NCI-H1417 (cell line): ENCODE results near the gene ATP11A.

Experiments used
- DNase-seq, 3 experiments: peaks; one replicate each; lab custom pipeline; 2025; lab: John Stamatoyannopoulos, UW

ATP11A gene

DNA sequence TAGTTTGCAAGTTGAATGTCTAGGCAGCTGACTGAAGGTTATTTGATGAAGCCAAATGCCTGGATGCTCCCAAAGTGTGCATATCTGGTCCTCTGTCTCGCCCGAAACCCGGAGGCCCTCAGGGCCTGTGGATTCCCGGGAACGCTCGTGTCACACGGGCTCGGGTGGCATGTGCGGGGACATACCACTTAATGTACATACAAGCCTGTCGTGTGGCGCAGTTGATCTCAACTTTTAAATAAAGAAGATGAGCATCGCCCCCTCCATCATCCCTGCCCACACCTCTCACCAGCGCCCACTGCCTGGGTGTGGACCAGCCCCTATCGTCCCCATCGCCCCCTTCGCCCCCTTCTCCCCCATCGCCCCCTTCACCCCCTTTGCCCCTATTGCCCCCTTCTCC lies 33.9 kb downstream of the ATP11A start:
- DNase-seq, result no peak

DNA sequence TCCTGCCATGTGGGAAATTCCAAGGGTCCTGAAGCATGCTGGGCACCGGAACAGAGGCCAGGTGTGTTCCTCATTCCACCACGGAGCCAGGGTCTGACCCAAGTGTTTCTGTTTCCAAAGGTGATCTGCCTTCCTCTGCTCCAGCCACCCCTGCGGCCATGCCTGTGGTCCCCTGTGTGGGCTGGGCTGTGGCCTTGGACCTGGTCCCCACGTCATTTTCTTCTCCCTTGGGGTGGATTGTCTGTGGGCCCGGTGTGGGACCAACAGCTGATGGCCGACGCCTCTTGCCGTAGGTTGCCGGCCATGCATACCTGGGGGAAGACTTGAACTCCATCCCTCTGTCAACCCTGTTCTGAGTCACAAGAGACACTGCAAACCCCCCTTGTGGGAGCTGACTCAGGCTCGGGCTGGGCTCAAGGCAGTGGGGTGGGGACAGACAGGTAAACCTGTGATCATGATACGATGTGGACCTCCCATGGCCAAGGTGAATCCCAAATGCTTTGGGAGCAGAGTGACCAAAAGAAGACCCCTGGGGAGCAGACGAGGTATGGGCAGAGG lies 35.0 kb downstream of the ATP11A start:
- no peak for DNase-seq

DNA sequence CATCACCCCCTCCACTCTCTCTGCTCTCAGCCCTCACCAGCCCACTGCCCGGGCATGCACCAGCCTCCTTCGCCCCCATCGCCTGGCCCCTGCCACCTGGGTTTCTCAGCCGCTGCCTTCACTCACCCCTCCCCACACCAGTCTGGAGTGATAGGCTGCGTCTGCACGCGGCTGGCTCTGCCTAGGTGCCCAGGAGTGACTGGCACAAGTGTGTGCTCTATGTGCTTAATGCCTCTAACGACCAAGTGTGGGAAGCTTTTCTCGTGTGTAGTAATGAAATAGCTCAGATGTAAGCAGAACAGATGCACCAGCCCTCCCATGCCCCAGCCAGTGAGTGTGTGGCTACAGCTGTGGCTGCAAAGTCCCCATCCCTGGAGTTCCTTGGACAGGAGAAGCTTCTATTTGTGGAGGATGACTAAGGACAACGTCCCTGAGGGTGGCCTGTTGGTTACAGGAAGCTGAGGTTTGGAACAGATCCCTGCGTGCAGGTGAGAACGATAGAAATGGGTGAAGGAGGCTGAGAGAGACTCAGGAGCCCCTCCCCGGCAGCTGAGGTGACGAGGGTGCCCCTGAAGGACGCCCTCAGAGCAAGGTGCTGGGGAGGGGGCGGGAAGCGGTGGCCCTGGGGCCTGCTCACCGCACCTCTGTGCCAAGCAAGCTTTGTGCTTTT lies 35.6 kb downstream of the ATP11A start:
- peak; percentile 47 to 92 (median 89) for DNase-seq

GRCh38 chr13:112726016-112726767 lies 36.4 kb downstream of the ATP11A start:
- DNase-seq, result peak in 2 of 3 experiments; percentile 54 to 92

- no peak for DNase-seq
Measured at GRCh38 chr13:112727581-112727980, 37.7 kb downstream of the ATP11A start.

- DNase-seq, result no peak
Measured at GRCh38 chr13:112728375-112729126, 38.7 kb downstream of the ATP11A start.

DNA sequence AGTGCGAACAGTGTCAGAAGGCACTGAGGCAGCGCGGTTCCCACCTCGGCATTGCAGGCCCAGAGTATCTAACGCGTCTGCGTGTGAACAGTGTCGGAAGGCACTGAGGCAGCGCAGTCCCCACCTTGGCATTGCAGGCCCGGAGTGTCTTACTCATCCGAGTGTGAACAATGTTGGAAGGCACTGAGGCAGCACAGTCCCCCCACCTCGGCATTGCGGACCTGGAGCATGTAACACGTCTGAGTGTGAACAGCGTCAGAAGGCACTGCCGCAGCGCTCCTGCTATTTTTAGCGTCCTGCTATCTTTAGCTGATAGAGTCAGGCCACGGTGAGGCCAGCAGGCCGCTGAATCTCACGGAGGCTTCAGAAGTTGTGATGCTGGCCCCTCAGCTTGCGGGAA lies 39.6 kb downstream of the ATP11A start:
- DNase-seq, result no peak

DNA sequence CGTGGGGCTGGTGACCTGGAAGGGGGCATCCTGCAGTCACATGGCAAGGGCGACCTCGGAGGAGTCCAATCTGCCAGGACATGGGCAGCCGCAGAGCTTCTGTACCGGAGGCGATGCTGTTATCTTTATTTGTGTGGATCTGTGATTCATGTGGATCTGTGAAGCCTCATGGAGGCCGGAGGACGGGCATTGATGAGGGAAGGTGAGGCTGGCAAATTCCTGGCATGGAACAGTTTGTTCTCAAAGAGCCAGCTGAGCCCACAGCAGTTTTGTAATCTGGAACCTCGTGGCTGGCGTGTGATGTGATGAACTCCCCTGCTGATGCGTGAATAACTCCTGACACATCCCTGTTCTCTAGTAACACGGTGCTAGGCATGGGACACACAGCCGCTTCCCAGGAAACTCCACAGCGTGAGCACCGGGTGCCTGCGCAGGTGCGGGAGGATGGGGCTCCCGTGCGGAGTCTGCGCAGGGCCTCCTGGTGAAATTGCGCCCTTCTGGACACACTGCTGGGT lies 40.4 kb downstream of the ATP11A start:
- DNase-seq, result no peak

DNA sequence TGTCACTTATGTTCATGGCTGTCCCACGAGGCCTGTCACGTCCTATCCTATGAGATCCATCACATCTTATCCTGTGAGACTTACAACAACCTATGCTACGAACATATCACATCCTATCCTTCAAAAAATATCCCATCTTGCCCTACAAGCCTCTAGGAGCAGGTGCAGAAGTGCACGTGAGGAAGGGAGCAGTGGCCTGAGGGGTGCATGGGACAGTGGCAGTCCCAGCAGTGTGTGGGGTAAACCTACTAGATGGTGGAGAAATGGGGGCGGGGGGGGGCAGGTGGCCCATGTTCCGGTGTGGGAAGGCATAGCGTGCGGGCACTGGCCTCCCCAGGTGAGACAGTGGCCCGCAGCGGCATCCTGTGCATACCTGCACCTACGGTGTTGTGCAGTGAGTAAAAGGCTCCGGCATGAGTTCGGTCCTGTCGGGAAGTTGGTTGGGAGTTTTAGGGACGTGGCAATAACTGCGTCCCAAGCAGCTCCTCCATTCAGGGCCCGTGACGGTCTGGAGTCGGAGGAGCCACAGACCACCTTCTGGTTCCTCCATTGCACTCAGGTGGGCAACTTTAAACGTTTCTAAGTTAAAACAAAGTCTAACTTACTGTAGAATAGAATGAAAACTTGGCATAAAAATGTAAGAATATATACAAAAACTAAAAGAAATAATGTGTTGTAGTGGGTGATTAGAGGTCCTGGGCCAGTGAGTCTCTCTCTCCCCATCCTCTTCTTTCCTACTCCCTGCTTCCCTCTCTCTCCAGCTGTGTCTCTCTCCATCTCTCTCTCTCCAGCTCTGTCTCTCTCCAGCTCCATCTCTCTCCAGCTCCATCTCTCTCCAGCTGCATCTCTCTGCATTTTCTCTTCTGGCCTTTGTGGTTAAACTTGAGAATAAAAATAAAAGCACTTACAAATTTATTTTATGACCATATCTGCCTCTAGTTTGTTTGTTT lies 42.1 kb downstream of the ATP11A start:
- DNase-seq, result no peak

GRCh38 chr13:112732679-112733078 lies 42.8 kb downstream of the ATP11A start:
- peak in 2 of 3 experiments; percentile 76 to 97 for DNase-seq

DNA sequence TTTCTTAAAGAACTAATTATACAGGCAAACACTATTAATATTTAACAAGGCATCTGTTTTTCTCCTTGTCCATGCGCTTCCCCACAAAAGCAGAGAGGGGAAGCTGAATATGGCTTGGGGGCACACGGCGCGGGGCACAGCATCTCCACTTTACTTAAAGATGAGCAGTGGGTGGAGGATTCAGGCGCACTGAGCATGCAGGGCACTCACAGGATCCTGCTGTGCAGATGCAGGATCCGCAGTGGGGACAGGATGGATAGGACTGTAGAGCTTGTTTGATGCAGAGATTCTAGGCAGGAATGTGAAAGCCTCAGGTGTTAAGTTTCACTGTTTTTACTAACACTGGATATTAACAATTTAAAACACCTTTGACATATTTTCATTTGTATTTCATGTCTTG lies 43.3 kb downstream of the ATP11A start:
- peak; percentile 27 to 97 (median 87) for DNase-seq

- DNase-seq, result peak in 2 of 3 experiments; percentile 91 to 99
Measured at GRCh38 chr13:112733661-112734379, 44.0 kb downstream of the ATP11A start.

DNA sequence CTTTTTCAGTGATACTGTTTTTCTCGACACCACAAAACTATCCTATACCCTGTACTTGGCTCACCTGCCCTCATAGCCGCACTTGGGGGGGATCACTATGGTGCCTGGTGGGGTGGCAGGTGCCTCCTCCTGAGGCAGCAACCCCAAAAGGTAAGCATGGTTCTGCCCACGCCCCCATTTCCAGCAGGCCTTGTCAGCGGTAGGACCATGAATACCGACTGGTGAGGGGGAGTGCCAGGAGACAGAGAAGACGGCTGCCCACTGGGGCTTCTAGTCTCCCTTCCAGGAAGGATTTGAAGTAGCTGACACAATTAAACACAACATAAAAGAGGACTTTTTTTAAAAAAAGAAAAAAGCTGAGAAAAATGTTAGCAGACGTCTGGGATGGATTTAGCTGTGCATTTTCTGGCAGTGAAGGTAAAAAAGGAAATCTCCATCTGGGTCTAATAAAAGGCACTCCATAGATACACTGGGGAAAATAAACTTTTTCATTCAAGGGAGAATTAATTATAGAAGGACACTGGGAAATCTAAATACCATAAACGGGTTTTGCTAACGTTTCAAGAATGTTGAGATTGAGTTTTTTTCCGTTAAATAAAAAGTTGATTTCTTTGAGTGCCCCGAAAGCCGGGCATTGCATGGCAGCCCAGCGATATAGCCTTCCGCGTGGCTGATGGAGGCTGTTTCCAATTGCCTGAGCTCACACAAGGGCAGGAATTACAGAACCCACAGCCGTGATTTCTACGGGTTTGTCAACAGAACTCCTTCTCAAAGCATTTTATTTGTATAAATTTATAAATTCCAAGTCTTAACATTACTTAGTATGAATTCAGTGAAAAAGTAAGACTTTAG lies 45.1 kb downstream of the ATP11A start:
- DNase-seq, result peak in 2 of 3 experiments; percentile 59 to 60

DNA sequence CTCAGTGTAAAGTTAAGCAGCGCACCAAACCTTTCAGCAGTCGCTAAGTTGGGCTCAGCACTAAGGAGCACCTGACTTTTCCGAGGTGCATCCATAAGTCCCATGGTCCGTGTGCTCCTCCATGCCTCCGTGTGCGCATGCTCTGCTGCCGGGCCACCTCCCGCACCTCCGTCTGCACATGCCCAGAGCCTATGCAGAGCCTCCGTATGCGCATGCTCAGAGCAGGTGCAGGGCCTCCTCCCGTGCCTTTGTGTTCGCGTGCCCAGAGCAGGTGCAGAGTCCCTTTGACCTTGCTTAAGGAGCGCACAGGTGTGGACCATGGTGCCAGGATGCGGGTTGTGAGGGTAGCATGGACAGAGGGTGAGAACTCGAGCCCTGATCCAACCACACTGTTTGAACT lies 46.0 kb downstream of the ATP11A start:
- peak in 1 of 3 experiments; percentile 53 for DNase-seq

DNA sequence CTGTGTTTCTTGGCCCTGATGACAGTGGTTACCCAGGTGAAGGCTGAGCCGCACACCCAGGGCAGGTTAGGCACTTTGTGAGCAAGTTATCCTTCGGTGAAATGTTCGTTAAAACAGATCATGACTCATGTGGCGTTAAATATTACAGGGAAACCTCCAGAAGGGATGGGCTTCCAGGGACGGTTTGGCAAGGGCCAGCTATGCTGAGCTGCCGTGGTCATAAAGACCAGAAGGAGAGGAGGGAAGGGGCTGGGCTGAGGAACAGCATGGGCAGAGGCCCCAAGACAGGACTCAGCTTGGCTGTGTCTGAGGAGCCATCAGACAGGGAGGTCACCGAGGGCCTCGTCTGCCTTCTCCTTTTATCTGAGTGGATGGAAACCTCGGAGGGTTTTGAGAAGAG lies 47.5 kb downstream of the ATP11A start:
- no peak for DNase-seq

GRCh38 chr13:112738606-112739005 lies 48.8 kb downstream of the ATP11A start:
- no peak for DNase-seq

GRCh38 chr13:112740502-112741131 lies 50.8 kb downstream of the ATP11A start:
- peak in 1 of 3 experiments; percentile 21 for DNase-seq

GRCh38 chr13:112741185-112741755 lies 51.4 kb downstream of the ATP11A start:
- no peak for DNase-seq
